ENCODE measurements around the gene MLST8.

MLST8 gene

DNA sequence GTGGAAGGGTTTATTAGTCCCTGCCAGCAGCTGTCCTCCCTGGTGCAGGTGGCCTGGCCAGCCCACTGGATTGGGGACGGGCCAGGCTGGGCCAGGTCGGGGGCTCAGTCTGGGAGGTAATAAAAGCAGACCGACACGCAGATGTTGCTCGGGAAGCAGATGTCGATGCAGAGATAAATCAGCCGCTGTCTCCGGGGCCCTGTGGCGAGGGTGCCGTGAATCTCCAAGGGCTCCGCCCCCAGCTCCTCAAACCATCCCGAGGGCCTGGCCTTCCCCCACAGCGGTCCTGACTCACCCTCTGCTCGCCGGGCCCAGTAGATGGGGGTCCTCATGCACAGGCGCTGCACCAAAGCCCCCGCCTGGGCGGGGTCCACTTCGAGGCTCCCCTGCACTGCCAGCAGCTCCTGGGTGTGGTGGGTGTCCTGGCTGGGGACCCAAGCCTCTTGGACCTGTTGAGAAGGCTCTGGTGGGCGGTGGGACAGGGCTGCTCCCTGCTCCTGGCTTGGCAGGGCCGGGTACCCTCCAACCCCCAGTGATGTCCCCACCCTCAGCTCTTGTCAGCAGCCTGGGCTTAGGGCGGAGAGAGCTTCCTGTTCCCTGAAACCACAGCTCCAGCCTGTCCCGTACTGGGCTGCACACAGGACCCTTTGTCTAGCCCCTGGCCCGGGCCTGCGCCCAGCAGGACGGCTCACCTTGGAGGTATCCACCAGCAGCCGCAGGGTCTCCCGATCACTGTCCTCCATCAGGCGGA lies 4.2 kb downstream of the MLST8 start:
- Histone ChIP-seq H3K9me3 (ENCODE audit: severe bottlenecking) (no peaks in the 10 kb centered on the region), H3K4me3 (ENCODE audit: low read depth, low read length) (no peak overlapping the region), H3K27ac (peak overlapping the region; percentile 93), H3K27me3 (ENCODE audit: insufficient read depth, low read depth, severe bottlenecking) (no peaks in the 10 kb centered on the region), H3K36me3 (peaks cover 68% of the 10 kb centered on the region)
- DNase-seq, result no peak
- TF ChIP-seq, protein P1, sequence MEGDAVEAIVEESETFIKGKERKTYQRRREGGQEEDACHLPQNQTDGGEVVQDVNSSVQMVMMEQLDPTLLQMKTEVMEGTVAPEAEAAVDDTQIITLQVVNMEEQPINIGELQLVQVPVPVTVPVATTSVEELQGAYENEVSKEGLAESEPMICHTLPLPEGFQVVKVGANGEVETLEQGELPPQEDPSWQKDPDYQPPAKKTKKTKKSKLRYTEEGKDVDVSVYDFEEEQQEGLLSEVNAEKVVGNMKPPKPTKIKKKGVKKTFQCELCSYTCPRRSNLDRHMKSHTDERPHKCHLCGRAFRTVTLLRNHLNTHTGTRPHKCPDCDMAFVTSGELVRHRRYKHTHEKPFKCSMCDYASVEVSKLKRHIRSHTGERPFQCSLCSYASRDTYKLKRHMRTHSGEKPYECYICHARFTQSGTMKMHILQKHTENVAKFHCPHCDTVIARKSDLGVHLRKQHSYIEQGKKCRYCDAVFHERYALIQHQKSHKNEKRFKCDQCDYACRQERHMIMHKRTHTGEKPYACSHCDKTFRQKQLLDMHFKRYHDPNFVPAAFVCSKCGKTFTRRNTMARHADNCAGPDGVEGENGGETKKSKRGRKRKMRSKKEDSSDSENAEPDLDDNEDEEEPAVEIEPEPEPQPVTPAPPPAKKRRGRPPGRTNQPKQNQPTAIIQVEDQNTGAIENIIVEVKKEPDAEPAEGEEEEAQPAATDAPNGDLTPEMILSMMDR (IDR thresholded peaks at IDR 0.05; ENCODE audit: low read depth, low read length), result no peak

DNA sequence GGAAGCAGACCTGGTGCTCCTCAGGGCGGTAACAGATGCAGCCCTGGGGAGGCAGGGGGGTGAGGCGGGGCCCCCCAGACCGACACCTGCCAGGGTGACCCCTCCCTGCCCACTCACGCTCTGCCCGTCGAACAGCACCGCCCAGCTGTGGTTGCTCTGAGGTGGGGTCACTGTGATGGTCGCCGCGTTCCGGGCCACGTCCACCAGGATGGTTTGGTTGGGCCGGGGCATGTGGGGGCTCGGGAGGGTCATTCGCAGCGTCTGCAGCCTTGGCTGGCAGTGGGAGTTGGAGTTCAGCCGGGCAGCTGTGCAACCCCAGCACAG lies 4.7 kb downstream of the MLST8 start:
- DNase-seq, result no peak
- Histone ChIP-seq H3K9me3 (ENCODE audit: severe bottlenecking) (no peaks in the 10 kb centered on the region), H3K27me3 (ENCODE audit: insufficient read depth, low read depth, severe bottlenecking) (no peaks in the 10 kb centered on the region), H3K36me3 (peaks cover 68% of the 10 kb centered on the region), H3K4me3 (ENCODE audit: low read depth, low read length) (no peak overlapping the region), H3K27ac (peak overlapping the region; percentile 93)
- TF ChIP-seq, protein P1 (IDR thresholded peaks at IDR 0.05; ENCODE audit: low read depth, low read length), result no peak

DNA sequence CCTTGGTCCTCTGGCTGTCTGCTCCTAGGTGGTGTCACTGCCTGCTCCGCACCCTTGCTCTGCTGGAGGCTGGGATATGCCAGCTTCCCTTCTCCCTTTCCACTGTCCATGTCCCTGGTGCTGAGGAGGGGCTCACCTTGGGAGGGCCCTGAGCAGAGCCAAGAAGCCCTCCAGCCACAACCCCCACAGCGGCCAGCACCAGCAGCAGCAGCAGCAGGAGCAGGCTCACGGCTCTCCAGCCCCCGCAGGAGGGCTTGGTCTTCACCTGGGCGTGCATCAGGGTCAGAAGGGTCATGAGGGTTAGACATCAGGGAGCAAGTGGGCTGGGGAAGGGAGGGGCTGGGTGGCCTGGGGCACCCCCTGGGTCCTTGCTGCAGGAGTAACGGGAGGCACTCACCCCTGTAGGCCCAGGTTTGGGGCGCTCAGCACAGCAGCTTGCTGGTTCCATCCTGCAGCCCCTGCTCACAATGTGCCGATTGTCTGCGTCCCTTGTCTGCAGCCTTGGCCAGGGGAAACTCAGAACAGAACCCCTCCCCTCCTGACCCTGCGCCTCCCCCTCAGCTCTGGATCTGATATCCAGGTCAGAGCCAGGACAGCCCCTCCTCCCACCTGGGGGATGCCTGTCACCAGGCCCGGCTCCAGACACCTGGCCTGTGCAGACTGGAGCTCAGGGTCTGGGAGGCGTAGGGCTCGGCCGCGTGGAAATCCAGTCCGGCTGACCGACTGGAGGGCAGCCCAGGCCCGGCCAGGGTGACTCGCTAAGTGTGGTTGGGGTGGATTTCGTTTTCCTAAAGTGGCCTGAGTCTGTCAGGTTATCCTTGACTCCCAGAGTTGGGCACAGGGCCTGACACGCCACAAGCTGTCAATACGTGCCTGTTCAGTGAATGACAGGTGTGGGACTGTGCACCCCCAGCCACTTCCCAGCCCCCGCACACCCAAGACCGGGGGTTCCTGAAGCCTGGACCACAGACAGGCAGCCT lies 5.4 kb downstream of the MLST8 start, which contains the start of gene BRICD5:
Gene BRICD5, minus strand, starts transcription at position 478 of the 980 bp plus-strand sequence. Its CDS starts 30 bp downstream, at position 448.
- Histone ChIP-seq H3K9me3 (ENCODE audit: severe bottlenecking) (no peaks in the 10 kb centered on the region), H3K27ac (peak within 1 kb of the TSS; percentile 93), H3K27me3 (ENCODE audit: insufficient read depth, low read depth, severe bottlenecking) (no peaks in the 10 kb centered on the region), H3K4me3 (ENCODE audit: low read depth, low read length) (no peak within 1 kb of the TSS; the same call in 1 of the 2 replicates), H3K36me3 (peaks cover 68% of the 10 kb centered on the region)
- DNase-seq, result peak; percentile 90
- TF ChIP-seq, protein P1 (IDR thresholded peaks at IDR 0.05; ENCODE audit: low read depth, low read length), result no peak

DNA sequence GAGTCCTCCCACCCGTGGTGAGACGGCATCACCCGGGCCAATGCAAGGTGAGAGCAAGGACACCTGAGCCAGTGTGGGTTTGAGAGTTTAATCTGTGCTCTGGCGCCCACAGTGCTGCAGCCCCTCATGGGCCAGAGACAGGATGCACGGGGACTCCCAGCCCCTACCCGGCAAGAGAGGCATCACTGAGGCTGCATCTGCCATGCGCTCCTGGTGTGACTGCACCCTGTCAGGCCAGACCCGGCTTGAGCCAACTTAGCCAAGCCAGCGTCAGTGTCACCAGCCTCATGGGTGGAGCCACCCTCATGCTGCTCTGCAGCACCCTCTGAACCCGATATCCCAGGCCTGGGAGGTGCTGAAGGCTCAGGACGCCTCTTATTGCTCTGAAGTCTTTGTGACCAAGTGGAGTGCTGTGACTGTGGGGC lies 6.7 kb downstream of the MLST8 start:
- H3K27me3 ChIP-seq (ENCODE audit: insufficient read depth, low read depth, severe bottlenecking), result no peaks in the 10 kb centered on the region
- TF ChIP-seq, protein P1 (IDR thresholded peaks at IDR 0.05; ENCODE audit: low read depth, low read length), result no peak
- no peak for DNase-seq
- no peaks in the 10 kb centered on the region for H3K9me3 ChIP-seq (ENCODE audit: severe bottlenecking)
- H3K27ac ChIP-seq, result peak overlapping the region; percentile 93
- peaks cover 60% of the 10 kb centered on the region for H3K36me3 ChIP-seq
- H3K4me3 ChIP-seq (ENCODE audit: low read depth, low read length), result no peak overlapping the region

DNA sequence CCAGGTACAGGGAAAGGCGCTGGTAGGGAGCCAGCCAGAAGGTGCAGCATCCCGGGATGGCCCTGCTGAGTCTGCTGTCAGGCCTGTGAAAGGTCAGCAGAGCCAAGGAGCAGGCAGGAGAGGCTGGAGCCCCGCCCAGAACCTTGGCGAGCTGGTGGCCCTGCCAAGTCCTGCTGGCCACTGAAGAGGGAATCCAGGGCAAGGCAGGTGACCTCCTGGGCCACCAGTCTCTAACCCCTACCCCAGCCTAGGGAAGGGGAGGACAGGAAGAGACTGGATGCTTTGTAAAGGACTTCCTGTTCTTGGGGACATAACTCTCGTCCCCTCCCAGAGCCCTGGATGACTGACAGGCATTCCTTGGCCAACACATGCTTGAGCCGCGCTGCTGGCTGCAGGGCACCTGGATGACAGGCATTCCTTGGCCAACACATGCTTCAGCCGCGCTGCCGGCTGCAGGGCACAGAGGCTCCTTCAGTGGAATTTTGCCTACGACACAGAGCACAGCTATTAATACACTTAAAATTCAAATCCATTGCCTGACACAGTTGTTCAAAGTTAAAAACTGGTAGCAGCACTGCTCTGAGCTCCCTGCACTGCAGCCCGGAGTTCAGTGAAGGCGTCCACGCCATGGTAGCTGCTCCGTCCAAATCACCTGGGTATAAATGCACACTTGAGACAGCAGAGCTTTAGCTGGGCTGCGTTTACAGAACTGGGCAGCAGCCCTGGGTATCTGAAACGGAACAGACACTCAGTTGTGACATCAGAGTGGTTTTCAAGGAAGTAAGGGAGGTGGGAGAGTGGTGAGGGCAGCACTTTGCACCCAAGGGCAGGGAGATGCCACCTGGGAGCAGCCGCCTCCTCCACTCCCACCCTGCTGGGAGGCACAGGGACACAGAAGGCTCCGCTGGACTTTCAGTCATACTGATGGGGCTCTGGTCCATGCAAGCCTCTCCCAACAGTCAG lies 7.4 kb downstream of the MLST8 start:
- Histone ChIP-seq H3K27me3 (ENCODE audit: insufficient read depth, low read depth, severe bottlenecking) (no peaks in the 10 kb centered on the region), H3K27ac (peak overlapping the region; percentile 93), H3K9me3 (ENCODE audit: severe bottlenecking) (no peaks in the 10 kb centered on the region), H3K4me3 (ENCODE audit: low read depth, low read length) (peak overlapping the region; percentile 73), H3K36me3 (peaks cover 53% of the 10 kb centered on the region)
- DNase-seq, result no peak
- TF ChIP-seq, protein P1 (IDR thresholded peaks at IDR 0.05; ENCODE audit: low read depth, low read length), result no peak

Data from WERI-Rb-1 (cell line).